Colonic mucosa (tissue), 4 donors: Measurements from ENCODE around the gene ZNF541. TPM values are rescaled to one million over a fixed set of nuclear protein-coding genes. Genes with fewer than 3 reads are reported as not detected.

Source experiments
- DNase-seq: peaks from one replicate; pipeline ENCODE4 v3.0.0-alpha.2; 2020
- H3K27ac ChIP-seq: fragments of 200-600 bp; one replicate; pipeline ENCODE4 v1.8.0; 2021
- H3K27me3 ChIP-seq: fragments of 200-600 bp; one replicate; pipeline ENCODE4 v1.8.0; 2021
- H3K36me3 ChIP-seq: fragments of 200-600 bp; one replicate; pipeline ENCODE4 v1.8.0; 2021
- H3K4me1 ChIP-seq: fragments of 200-600 bp; one replicate; pipeline ENCODE4 v1.8.0; 2021; ENCODE audit warnings: mild to moderate bottlenecking
- H3K4me3 ChIP-seq: fragments of 200-600 bp; one replicate; pipeline ENCODE4 v1.8.0; 2021
- H3K9ac ChIP-seq, 2 donors: one replicate each; pipeline ENCODE4 v1.7.0; 2013; ENCODE audit warnings: control low read depth in 2 of 2, low read depth in 2 of 2, low read length in 2 of 2
- H3K9me3 ChIP-seq: fragments of 200-600 bp; one replicate; pipeline ENCODE4 v1.8.0; 2021
- CTCF ChIP-seq: fragments of 200-600 bp; IDR thresholded peaks from one replicate; pipeline ENCODE4 v1.8.0; 2022; ENCODE audit warnings: antibody characterized with exemption, mild to moderate bottlenecking
- intact Hi-C: fragments of 100-400 bp; cut with DNase I; formaldehyde crosslinking; loops from one replicate; pipeline ENCODE4 v1.14.1; 2022
- total RNA-seq, 2 donors: library from RNA; stranded (reverse); fragmentation: NEBNext Ultra II Directional in 1 of 2; extraction: Animal tissue kit (Norgen Biotek cat#: 25700) in 1 of 2; gene quantifications; one replicate each; pipeline ENCODE4 v1.2.1, GENCODE V29; 2021
- donor health status: healthy.
- donor health status: DM: no; HTN: no; CAD: no.
- donor health status: DM: no; HTN: no; CAD: no.

The ZNF541 gene
- total RNA-seq, 2 donors from 2014 or later: 0.10 to 0.21 TPM

DNA sequence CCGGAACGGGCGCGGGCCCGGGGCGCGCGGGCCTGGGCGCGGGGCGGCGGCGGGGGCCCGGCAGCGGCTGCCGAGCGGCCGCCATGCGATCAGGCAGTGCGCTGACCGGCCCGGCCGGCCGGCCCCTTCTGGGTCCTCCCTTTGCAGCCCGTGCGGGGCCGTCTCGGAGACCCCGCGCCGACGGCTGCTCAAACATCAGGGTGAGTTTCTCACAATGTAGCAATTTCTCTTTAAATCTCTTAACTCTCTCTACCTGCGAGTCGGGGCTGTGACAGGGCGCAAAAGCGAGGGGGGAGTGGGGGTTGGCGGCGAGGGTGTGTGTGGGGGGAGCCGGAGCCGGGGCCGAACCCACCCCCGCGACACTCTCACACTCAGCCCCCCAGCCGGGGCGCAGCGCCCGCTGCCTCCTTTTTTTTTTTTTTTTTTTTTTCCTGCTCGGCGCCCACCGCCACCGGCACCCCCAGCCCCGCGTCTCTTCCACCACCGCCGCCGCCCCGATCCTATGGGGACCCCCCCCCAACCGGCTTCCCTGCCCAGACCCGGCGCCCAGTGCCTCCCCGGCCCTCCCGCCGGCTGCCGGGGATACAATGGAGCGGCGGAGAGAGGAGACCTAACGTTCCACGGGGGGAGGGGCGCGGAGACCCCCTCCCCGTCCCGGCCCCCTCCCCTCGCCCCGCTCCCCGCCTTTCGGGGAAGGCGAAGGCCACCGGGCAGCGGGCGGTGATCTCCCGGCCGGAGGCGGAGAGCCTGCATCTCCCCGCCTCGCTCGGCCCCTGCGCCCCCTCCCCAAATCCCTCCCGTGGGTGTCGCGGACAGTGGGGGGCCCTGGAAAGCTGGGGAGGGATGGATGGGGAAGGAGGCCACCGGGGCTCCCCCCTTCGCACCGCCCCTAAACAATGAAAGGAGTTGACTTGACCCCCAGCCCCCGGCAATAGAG is 36.3 kb upstream of the ZNF541 start, which contains the start of gene BICRA:
BICRA (plus strand) TSS at position 166 of the 937 bp plus-strand sequence. CDS start 64,441 bp downstream, outside the sequence.
- H3K9ac ChIP-seq: peak within 1 kb of the TSS; percentile 86 to 94
- H3K36me3 ChIP-seq: no peaks in the 10 kb centered on the region
- peaks cover 8% of the 10 kb centered on the region for H3K4me1 ChIP-seq
- intact Hi-C loops: loop anchor here (5.0 kb wide), 1 partner anchor 88 kb away; no protein-coding TSS in a partner anchor
- TF ChIP-seq CTCF: no peak
- peak within 1 kb of the TSS; percentile 69 for H3K4me3 ChIP-seq
- no peaks in the 10 kb centered on the region for H3K9me3 ChIP-seq
- peak; percentile 74 for DNase-seq
- no peaks in the 10 kb centered on the region for H3K27me3 ChIP-seq
- peak within 1 kb of the TSS; percentile 92 for H3K27ac ChIP-seq

DNA sequence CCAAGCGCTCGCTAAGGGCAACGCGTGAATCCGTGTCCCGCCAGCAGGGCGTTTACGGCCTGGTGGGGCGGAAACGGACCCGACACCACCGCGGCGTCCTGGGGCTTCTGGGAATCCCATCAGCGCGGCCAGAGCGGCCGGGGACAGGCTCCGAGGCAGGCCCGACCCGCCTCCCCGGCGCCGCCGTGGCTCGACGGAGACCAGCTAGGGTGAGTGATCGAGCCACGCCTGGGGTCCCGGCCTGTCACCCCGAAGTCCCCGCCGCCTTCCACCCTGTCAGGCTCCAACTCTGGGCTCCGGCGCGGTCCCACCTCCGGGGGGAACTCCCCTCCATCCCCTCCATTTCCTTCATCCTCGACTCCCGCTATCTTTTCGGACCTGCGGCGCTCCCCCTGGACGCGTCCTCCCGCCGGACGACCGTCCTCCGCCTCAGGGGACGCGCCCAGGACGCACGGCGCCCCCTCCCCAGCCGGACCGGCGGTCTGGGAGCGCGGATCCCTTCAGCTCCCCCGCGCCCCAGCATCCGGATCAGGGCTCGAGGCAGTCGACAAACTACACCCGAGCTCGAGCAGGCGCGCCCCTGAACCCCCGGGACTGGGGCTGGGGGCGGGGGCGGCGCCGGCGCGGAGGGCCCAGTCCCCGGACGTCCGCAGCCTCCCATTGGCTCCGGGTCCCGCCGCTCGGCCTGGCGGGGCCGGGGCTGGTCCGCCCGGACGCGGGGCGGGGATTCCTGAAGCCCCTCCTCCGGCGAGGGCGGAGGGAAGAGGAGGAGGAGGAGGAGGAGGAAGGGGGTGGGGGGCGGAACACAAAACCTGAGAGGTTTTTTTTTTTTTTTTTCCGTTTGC is 35.3 kb upstream of the ZNF541 start:
- Histone ChIP-seq H3K9me3 (no peaks in the 10 kb centered on the region), H3K27ac (peak overlapping the region; percentile 92), H3K9ac (peak overlapping the region; percentile 86), H3K4me1 (peaks cover 8% of the 10 kb centered on the region), H3K4me3 (peak overlapping the region; percentile 69), H3K27me3 (no peaks in the 10 kb centered on the region), H3K36me3 (no peaks in the 10 kb centered on the region)
- peak; percentile 95 for DNase-seq
- TF ChIP-seq CTCF: peak; percentile 12
- intact Hi-C loops: loop anchor here (5.0 kb wide), 1 partner anchor 89 kb away; no protein-coding TSS in a partner anchor

GRCh38 chr19:47607564-47608073 is 34.7 kb upstream of the ZNF541 start:
- H3K27ac ChIP-seq: peak overlapping the region; percentile 92
- H3K36me3 ChIP-seq: no peaks in the 10 kb centered on the region
- intact Hi-C loops: loop anchor here (5.0 kb wide), 1 partner anchor 90 kb away; no protein-coding TSS in a partner anchor
- H3K4me1 ChIP-seq: peaks cover 8% of the 10 kb centered on the region
- H3K9ac ChIP-seq: peak overlapping the region; percentile 86
- peak overlapping the region; percentile 69 for H3K4me3 ChIP-seq
- H3K27me3 ChIP-seq: no peaks in the 10 kb centered on the region
- DNase-seq: no peak
- H3K9me3 ChIP-seq: no peaks in the 10 kb centered on the region
- TF ChIP-seq CTCF: no peak

- TF ChIP-seq CTCF: no peak
- Histone ChIP-seq H3K36me3 (no peaks in the 10 kb centered on the region), H3K9ac (no peak overlapping the region), H3K4me1 (peaks cover 4% of the 10 kb centered on the region), H3K27ac (no peak overlapping the region), H3K4me3 (no peak overlapping the region), H3K27me3 (no peaks in the 10 kb centered on the region), H3K9me3 (no peaks in the 10 kb centered on the region)
- intact Hi-C loops: no loop called here
- no peak for DNase-seq
Observed at GRCh38 chr19:47603706-47604565, 31.0 kb upstream of the ZNF541 start.
